K562 (cell line): ENCODE data around the gene NEDD4L. TPM values are rescaled to one million over a fixed set of nuclear protein-coding genes. Genes with fewer than 3 reads are reported as not detected.

ENCODE experiments used
- ATAC-seq: fragments of 200-7000 bp; cut with Tn5 transposase; 3 replicates; pipeline ENCODE4 v1.9.1; 2020; ENCODE audit warnings: moderate library complexity
- BruUV-seq: library from RNA; stranded (reverse); fragments of 400-500 nt; replicated peaks from 2 replicates; lab custom pipeline; 2021; lab: Mats Ljungman, UMichigan
- CTCF ChIA-PET: fragments of 300-600 bp; formaldehyde crosslinking; extraction: SDS; loops from one replicate; lab custom pipeline; 2021; ENCODE audit warnings: low intra/inter-chr PET ratio; lab: Yijun Ruan, JAX
- POLR2A ChIA-PET: fragments of 300-600, 350-650 bp; sonication (Branson Sonifier 250); formaldehyde crosslinking; extraction: SDS; loops from one replicate; lab custom pipeline; 2021; ENCODE audit warnings: antibody characterized with exemption, inconsistent platforms; lab: Yijun Ruan, JAX
- DNase-seq, 4 experiments: peaks; one replicate each; pipeline versions ENCODE4 v3.0.0 to v3.0.0-alpha.2; 2011 to 2018; ENCODE audit warnings: low spot score in 3 of 4, mixed read lengths in 3 of 4; ENCODE audit errors: extremely low read depth in 1 of 4
- FAIRE-seq: peaks from 2 replicates; lab custom pipeline; 2011; peaks lifted over from hg19 to GRCh38; lab: Jason Lieb, UNC
- H2AFZ ChIP-seq: 2 replicates; pipeline ENCODE4 v1.6.0; 2011; ENCODE audit warnings: low read depth, low read length, control low read depth, inconsistent platforms
- H3K27ac ChIP-seq: fragments of 200-600 bp; 3 replicates; pipeline ENCODE4 v1.8.0; 2011; ENCODE audit warnings: low read depth, mild to moderate bottlenecking, control low read depth, inconsistent platforms, low read length, moderate library complexity, mixed read lengths; ENCODE audit errors: extremely low read depth
- H3K27me3 ChIP-seq, 2 experiments: fragments of 300-600 bp in 1 of 2; 2 replicates in 1 of 2; 3 replicates in 1 of 2; pipeline versions ENCODE4 v1.6.0 to v1.8.0; 2011; ENCODE audit warnings: inconsistent platforms in 2 of 2, low read length in 2 of 2, mild to moderate bottlenecking in 1 of 2, mixed read lengths in 1 of 2, moderate library complexity in 1 of 2; ENCODE audit not compliant: control insufficient read depth in 2 of 2, insufficient read depth in 2 of 2
- H3K36me3 ChIP-seq: fragments of 300-600 bp; 3 replicates; pipeline ENCODE4 v1.8.0; 2011; ENCODE audit warnings: mild to moderate bottlenecking, low read length, inconsistent platforms; ENCODE audit not compliant: control insufficient read depth, insufficient read depth
- H3K4me1 ChIP-seq, 2 experiments: fragments of 200-600 bp in 1 of 2; replicated peaks in 1 of 2; 2 replicates in 1 of 2; 3 replicates in 1 of 2; pipeline versions ENCODE4 v1.5.1 to v1.8.0; 2011; ENCODE audit warnings: inconsistent platforms in 2 of 2, low read length in 2 of 2, mild to moderate bottlenecking in 1 of 2, mixed read lengths in 1 of 2, moderate library complexity in 1 of 2; ENCODE audit not compliant: control insufficient read depth in 2 of 2, insufficient read depth in 2 of 2
- H3K4me2 ChIP-seq: 2 replicates; pipeline ENCODE4 v1.6.1; 2011; ENCODE audit warnings: low read length, control low read depth, inconsistent platforms, mixed read lengths; ENCODE audit not compliant: insufficient read depth
- H3K4me3 ChIP-seq: fragments of 200-600 bp; sonication (generic), shearing (Covaris generic); 2 replicates; pipeline ENCODE4 v1.5.1; 2016; ENCODE audit warnings: control low read depth, inconsistent platforms
- H3K79me2 ChIP-seq: fragments of 200-600 bp; 3 replicates; pipeline ENCODE4 v1.8.0; 2011; ENCODE audit warnings: low read length, inconsistent platforms; ENCODE audit not compliant: control insufficient read depth, insufficient read depth
- H3K9ac ChIP-seq, 2 experiments: 2 replicates each; pipeline versions ENCODE4 v1.6.0 to v1.6.1; 2011; ENCODE audit warnings: low read depth in 2 of 2, low read length in 2 of 2, control low read depth in 1 of 2, inconsistent platforms in 1 of 2, mild to moderate bottlenecking in 1 of 2, mixed read lengths in 1 of 2; ENCODE audit not compliant: insufficient read depth in 1 of 2
- H3K9me1 ChIP-seq: one replicate; pipeline ENCODE4 v1.6.0; 2011; ENCODE audit warnings: inconsistent platforms, mild to moderate bottlenecking, low read length, moderate library complexity; ENCODE audit not compliant: control insufficient read depth, insufficient read depth
- H3K9me3 ChIP-seq: replicated peaks from 2 replicates; pipeline ENCODE4 v1.5.1; 2011; ENCODE audit warnings: low read depth, low read length, inconsistent platforms; ENCODE audit not compliant: control insufficient read depth, insufficient read depth
- H4K20me1 ChIP-seq: replicated peaks from 2 replicates; pipeline ENCODE4 v1.6.1; 2011; ENCODE audit warnings: low read length, inconsistent platforms, mixed read lengths; ENCODE audit not compliant: control insufficient read depth, insufficient read depth
- AFF4 ChIP-seq: sonication (generic); formaldehyde crosslinking; IDR thresholded peaks from 2 replicates; pipeline ENCODE4 v1.8.0; 2023; ENCODE audit warnings: mild to moderate bottlenecking, missing genetic modification reagents
- CHD2 ChIP-seq: IDR thresholded peaks from 2 replicates; pipeline ENCODE4 v1.6.1; 2011; ENCODE audit warnings: low read depth, low read length
- DIDO1 ChIP-seq: fragments of 450-650 bp; IDR thresholded peaks from 2 replicates; pipeline ENCODE4 v1.6.1; 2016; ENCODE audit warnings: low read depth, missing biosample characterization, missing genetic modification characterization
- ELF2 ChIP-seq: fragments of 250-450 bp; sonication (Bioruptor Pico); IDR thresholded peaks from 2 replicates; pipeline ENCODE4 v1.5.0; 2021; ENCODE audit warnings: mild to moderate bottlenecking
- ESRRB ChIP-seq: fragments of 250-450 bp; sonication (Bioruptor Pico); IDR thresholded peaks from 2 replicates; pipeline ENCODE4 v1.5.0; 2020; ENCODE audit warnings: mild to moderate bottlenecking, moderate library complexity, borderline replicate concordance
- ETS2 ChIP-seq: IDR thresholded peaks from 2 replicates; pipeline ENCODE4 v1.6.1; 2016; ENCODE audit warnings: borderline replicate concordance, missing genetic modification characterization, mild to moderate bottlenecking, moderate library complexity, missing compliant biosample characterization; ENCODE audit not compliant: poor library complexity, severe bottlenecking
- HDGF ChIP-seq: fragments of 450-650 bp; IDR thresholded peaks from 2 replicates; pipeline ENCODE4 v1.6.1; 2016
- HLTF ChIP-seq: fragments of 450-650 bp; IDR thresholded peaks from 2 replicates; pipeline ENCODE4 v1.6.1; 2016
- MAFF ChIP-seq: IDR thresholded peaks from 2 replicates; pipeline ENCODE4 v1.6.1; 2012; ENCODE audit warnings: low read length, improper control_type of control experiment
- POLR3A ChIP-seq: IDR thresholded peaks from 2 replicates; pipeline ENCODE4 v1.6.1; 2011; ENCODE audit warnings: borderline replicate concordance, mild to moderate bottlenecking, moderate library complexity; ENCODE audit not compliant: insufficient read length, insufficient read depth; ENCODE audit errors: extremely low read depth
- RHOXF2B ChIP-seq: fragments of 250-450 bp; sonication (Bioruptor Pico); conservative IDR thresholded peaks from 2 replicates; pipeline ENCODE4 v1.5.1; 2021
- TRIM28 ChIP-seq: fragments of 450-650 bp; IDR thresholded peaks from 2 replicates; pipeline ENCODE4 v1.6.1; 2017
- YY1 ChIP-seq, 3 experiments: IDR thresholded peaks; 2 replicates each; pipeline ENCODE4 v1.6.1; 2011; ENCODE audit warnings: low read length in 2 of 3, mild to moderate bottlenecking in 2 of 3, moderate library complexity in 2 of 3, borderline replicate concordance in 1 of 3, control low read depth in 1 of 3, low read depth in 1 of 3; ENCODE audit not compliant: insufficient read depth in 3 of 3, insufficient replicate concordance in 2 of 3, control insufficient read depth in 1 of 3, insufficient read length in 1 of 3; ENCODE audit errors: extremely low read depth in 1 of 3
- ZNF124 ChIP-seq: sonication (generic); formaldehyde crosslinking; IDR thresholded peaks from 2 replicates; pipeline ENCODE4 v1.8.1; 2022; ENCODE audit warnings: missing genetic modification reagents
- ZNF24 ChIP-seq: fragments of 450-650 bp; IDR thresholded peaks from 2 replicates; pipeline ENCODE4 v1.6.1; 2016
- ZNF780A ChIP-seq: fragments of 250-450 bp; sonication (Bioruptor Pico); IDR thresholded peaks from 2 replicates; pipeline ENCODE4 v1.5.0; 2021; ENCODE audit warnings: mild to moderate bottlenecking
- WGBS: fragments of 100-300 bp; shearing (Covaris generic); methylation state at CpG from one replicate; pipeline ENCODE4 v1.1.6; 2016; ENCODE audit warnings: low coverage, mixed read lengths; ENCODE audit not compliant: insufficient coverage; ENCODE audit errors: missing lambda C conversion rate; 5-methylcytosine and 5-hydroxymethylcytosine counted together
- in situ Hi-C: fragments of 300-500 bp; cut with MboI; formaldehyde crosslinking; loops from 4 replicates; pipeline ENCODE4 v1.15.0; 2018; ENCODE audit warnings: inconsistent platforms, mixed read lengths
- intact Hi-C: fragments of 100-400 bp; cut with micrococcal nuclease; formaldehyde crosslinking; loops from 2 replicates; pipeline ENCODE4 v1.14.2; 2022
- polyA plus RNA-seq, 8 experiments: library from polyadenylated mRNA; depleted of rRNA in 4 of 8; stranded (reverse) in 5 of 8; unstranded in 3 of 8; fragments of >200 nt; fragmentation: Nextera tagmentation in 2 of 8; fragmentation: Illumina TruSeq in 1 of 8; extraction: Ambion mirVana in 2 of 8; extraction: Trizol in 1 of 8; gene quantifications; 2 replicates each; pipeline versions ENCODE4 v1.2.1 to v1.2.3, GENCODE V29; 2011 to 2014; ENCODE audit warnings: inconsistent platforms in 1 of 8, missing spikeins in 1 of 8
- total RNA-seq, 7 experiments: library from RNA; depleted of rRNA in 6 of 7; stranded (reverse); fragments of >200 nt in 6 of 7; fragmentation: Illumina TruSeq in 2 of 7; extraction: Trizol in 2 of 7; gene quantifications; 2 replicates each; pipeline versions ENCODE4 v1.2.1 to v1.2.3, GENCODE V29; 2011 to 2021; ENCODE audit warnings: low replicate concordance in 1 of 7
- TF ChIP-seq, protein P1 (sequence below): fragments of 450-650 bp; IDR thresholded peaks from 2 replicates; pipeline ENCODE4 v1.6.1; 2016; ENCODE audit warnings: mild to moderate bottlenecking

The NEDD4L gene
- total and polyA plus RNA-seq, 9 of the 15 experiments (the other 6 are each of a cell fraction or from before 2014, with no cell fraction given): 8.1 to 33.4 (median 19.9) TPM

DNA sequence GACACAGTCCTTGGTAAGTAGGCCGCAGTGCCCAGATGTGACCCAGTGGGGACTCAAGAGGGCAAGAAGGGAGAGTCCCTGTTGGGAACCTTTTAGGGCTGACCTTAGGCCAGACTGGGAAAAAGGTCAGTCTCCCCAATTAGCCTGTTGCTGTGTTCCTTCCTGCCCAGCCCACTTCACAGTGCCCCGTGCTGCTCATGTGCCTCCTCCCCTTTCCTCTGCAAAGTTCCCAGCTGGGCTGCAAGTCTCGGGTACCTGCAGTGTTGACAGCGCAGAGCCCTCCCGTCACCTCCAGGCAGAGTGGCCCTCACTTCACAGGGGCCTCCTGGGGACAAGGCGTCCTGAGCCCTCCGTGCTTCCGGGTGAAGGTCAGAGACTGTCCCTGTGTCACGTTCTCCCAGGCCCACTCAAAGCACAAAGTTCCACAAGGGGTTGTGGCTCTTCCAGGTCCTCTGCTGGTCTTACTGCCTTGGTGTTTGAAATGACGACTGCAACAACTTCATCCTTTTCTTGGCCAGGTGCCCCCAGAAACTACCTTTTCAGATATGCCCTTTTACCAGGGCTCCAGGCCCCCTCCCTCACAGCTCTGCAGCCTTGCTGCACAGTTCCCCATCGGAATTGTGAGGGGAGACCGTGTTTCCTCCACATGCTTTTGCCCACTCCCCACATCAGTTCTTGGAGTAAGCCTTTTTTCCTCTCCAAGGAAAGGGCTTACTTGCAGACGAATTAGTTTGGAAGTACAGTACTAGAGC, 359.1 kb downstream of the NEDD4L start:
- no peak overlapping the region for H2AFZ ChIP-seq
- no peaks in the 10 kb centered on the region for H3K4me1 ChIP-seq
- POLR2A ChIA-PET: interaction anchor here (0.6 kb wide), 1 partner anchor 14 kb away, joined by 4 read pairs; no protein-coding TSS in a partner anchor
- H3K79me2 ChIP-seq: no peaks in the 10 kb centered on the region
- peaks cover 10 to 22% of the 10 kb centered on the region in 2 experiments; a peak in 4 of 5 replicates for H3K27me3 ChIP-seq
- H3K9me3 ChIP-seq: no peaks in the 10 kb centered on the region
- intact Hi-C loops: no loop called here
- H3K36me3 ChIP-seq: no peaks in the 10 kb centered on the region
- no peak for DNase-seq
- in situ Hi-C loops: no loop called here
- ATAC-seq: no peak
- WGBS: 6% methylated on average over 7 of the region's 13 CpGs
- no peaks in the 10 kb centered on the region for H4K20me1 ChIP-seq
- no peak for FAIRE-seq
- H3K27ac ChIP-seq: no peak overlapping the region
- CTCF ChIA-PET: no interaction called here
- H3K9ac ChIP-seq: no peak overlapping the region
- no peaks in the 10 kb centered on the region for H3K9me1 ChIP-seq
- H3K4me2 ChIP-seq: no peak overlapping the region
- no peak overlapping the region for H3K4me3 ChIP-seq
- no TSS peak for BruUV-seq
- no peak for TF ChIP-seq HLTF
- no peak for TF ChIP-seq MAFF
- no peak for TF ChIP-seq RHOXF2B (CRISPR knock-in tag)
- TF ChIP-seq ELF2 (CRISPR knock-in tag): no peak
- no peak for TF ChIP-seq ESRRB (CRISPR knock-in tag)
- no peak for TF ChIP-seq CHD2
- no peak for TF ChIP-seq ETS2 (tag)
- TF ChIP-seq ZNF780A (CRISPR knock-in tag): no peak
- TF ChIP-seq DIDO1 (tag): no peak
- TF ChIP-seq TRIM28: no peak
- no peak for TF ChIP-seq POLR3A
- no peak for TF ChIP-seq ZNF124 (CRISPR knock-in tag)
- no peak for TF ChIP-seq AFF4 (CRISPR knock-in tag)
- TF ChIP-seq, protein P1, sequence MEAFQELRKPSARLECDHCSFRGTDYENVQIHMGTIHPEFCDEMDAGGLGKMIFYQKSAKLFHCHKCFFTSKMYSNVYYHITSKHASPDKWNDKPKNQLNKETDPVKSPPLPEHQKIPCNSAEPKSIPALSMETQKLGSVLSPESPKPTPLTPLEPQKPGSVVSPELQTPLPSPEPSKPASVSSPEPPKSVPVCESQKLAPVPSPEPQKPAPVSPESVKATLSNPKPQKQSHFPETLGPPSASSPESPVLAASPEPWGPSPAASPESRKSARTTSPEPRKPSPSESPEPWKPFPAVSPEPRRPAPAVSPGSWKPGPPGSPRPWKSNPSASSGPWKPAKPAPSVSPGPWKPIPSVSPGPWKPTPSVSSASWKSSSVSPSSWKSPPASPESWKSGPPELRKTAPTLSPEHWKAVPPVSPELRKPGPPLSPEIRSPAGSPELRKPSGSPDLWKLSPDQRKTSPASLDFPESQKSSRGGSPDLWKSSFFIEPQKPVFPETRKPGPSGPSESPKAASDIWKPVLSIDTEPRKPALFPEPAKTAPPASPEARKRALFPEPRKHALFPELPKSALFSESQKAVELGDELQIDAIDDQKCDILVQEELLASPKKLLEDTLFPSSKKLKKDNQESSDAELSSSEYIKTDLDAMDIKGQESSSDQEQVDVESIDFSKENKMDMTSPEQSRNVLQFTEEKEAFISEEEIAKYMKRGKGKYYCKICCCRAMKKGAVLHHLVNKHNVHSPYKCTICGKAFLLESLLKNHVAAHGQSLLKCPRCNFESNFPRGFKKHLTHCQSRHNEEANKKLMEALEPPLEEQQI: no peak
- TF ChIP-seq YY1 (IDR thresholded peaks at IDR 0.05; ENCODE audit: borderline replicate concordance in 1 of 3, control insufficient read depth in 1 of 3, extremely low read depth in 1 of 3, insufficient read depth in 3 of 3, insufficient read length in 1 of 3, insufficient replicate concordance in 2 of 3, low read depth in 1 of 3, low read length in 2 of 3): no peak
- TF ChIP-seq ZNF24: no peak
- no peak for TF ChIP-seq HDGF
